ENCODE data around the gene MIB2.

Gene MIB2

GRCh38 chr1:1677718-1678580 lies 62.6 kb downstream of the MIB2 start:
- peak in 1 of 2 donors; percentile 13 for DNase-seq (ENCODE audit: low read depth in 2 of 2, low spot score in 1 of 2)

DNA sequence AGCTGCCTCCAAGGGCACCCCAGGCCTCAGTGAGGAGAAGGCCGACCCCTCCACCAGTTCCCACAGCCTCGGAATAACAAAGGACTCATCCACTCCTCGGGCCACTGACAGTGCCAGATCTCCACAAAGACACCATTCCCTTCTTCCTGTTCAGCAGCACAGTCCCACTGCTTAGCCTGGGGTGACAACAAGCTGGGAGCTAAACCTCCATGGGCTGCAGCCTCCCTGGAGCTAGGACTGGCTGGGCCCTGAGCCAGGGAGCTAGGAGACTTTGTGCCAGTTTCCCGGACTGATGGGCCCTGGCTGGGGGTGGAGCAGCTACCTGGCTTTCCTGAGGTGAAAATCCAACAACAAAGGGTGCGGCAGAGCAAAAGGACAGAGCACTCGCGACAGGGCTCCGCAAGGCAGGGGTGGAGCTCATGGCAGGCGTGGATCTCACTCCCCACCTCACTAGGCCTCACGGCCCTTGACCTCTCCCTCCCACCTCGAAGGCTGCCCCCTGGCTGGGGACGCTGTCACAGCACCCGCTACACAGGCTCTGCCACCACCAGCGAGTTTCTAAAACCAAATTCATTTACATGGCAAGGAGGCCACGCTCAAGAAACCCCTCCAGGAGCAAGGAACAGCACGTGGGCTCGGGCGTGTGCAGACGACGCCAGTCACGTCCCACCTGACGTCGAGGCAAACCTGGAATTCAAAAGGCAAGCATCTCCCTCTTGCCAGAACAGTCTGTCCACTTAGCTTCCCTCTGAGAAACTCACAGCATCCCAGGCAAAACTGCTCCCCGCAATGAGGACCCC lies 63.5 kb downstream of the MIB2 start:
- DNase-seq (ENCODE audit: low read depth in 2 of 2, low spot score in 1 of 2) = no peak

All from stimulated activated CD8-positive, alpha-beta memory T cell treated with anti-CD3 and anti-CD28 coated beads, Interleukin-4, amount 100 ng/mL, for 4 hours (primary cell).